WTC11 (cell line): ENCODE measurements around the gene ERC1.

Source experiments
- CREM ChIP-seq: sonication (generic); formaldehyde crosslinking; IDR thresholded peaks from 2 replicates; pipeline ENCODE4 v1.8.1; 2022; ENCODE audit warnings: mild to moderate bottlenecking, missing genetic modification reagents, moderate library complexity
- NFE2L1 ChIP-seq: sonication (generic); formaldehyde crosslinking; IDR thresholded peaks from 2 replicates; pipeline ENCODE4 v1.8.1; 2023; ENCODE audit warnings: missing genetic modification reagents
- NR3C1 ChIP-seq: sonication (generic); formaldehyde crosslinking; conservative IDR thresholded peaks from 2 replicates; pipeline ENCODE4 v1.8.1; 2023; ENCODE audit warnings: low read depth, mild to moderate bottlenecking, missing genetic modification reagents
- SP1 ChIP-seq: sonication (generic); formaldehyde crosslinking; conservative IDR thresholded peaks from 2 replicates; pipeline ENCODE4 v1.8.1; 2022; ENCODE audit warnings: missing genetic modification reagents
- TEAD4 ChIP-seq: sonication (generic); formaldehyde crosslinking; IDR thresholded peaks from 2 replicates; pipeline ENCODE4 v1.8.0; 2022; ENCODE audit warnings: mild to moderate bottlenecking, missing genetic modification reagents
- TF ChIP-seq, protein P1 (sequence below): sonication (generic); formaldehyde crosslinking; IDR thresholded peaks from 2 replicates; pipeline ENCODE4 v1.8.1; 2022; ENCODE audit warnings: missing genetic modification reagents, borderline replicate concordance
- TF ChIP-seq, protein P2 (sequence below): fragments of 200-600 bp; IDR thresholded peaks from 2 replicates; pipeline ENCODE4 v1.8.0; 2022; ENCODE audit warnings: antibody characterized with exemption
- TF ChIP-seq, protein P3 (sequence below): sonication (generic); formaldehyde crosslinking; IDR thresholded peaks from 2 replicates; pipeline ENCODE4 v1.8.1; 2023; ENCODE audit warnings: mild to moderate bottlenecking, missing genetic modification reagents
- TF ChIP-seq, protein P4 (sequence below): sonication (generic); formaldehyde crosslinking; conservative IDR thresholded peaks from 2 replicates; pipeline ENCODE4 v1.8.1; 2022; ENCODE audit warnings: mild to moderate bottlenecking, missing genetic modification reagents
- TF ChIP-seq, protein P5 (sequence below): sonication (generic); formaldehyde crosslinking; IDR thresholded peaks from 2 replicates; pipeline ENCODE4 v1.8.0; 2022; ENCODE audit warnings: mild to moderate bottlenecking, missing genetic modification reagents

DNA sequence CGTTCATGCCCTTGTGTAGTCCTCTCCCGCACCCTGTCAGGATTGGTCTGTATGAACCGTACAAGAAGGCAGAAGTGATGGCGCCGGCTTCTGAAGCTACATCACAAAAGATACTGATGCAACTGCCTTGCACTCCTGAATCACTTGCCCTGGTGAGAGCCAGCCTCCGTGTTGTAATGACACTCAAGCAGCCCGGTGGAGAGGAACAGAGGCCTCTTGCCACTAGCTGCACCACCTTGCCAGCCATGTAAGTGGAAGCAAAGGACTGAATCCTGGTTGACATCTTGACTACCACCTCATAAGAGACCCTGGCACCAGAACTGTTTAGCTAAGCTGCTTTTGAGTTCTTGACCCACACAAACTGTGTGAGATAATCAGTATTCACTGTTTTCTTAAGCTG is 266.0 kb downstream of the ERC1 start:
- TF ChIP-seq NR3C1 (CRISPR knock-in tag), result no peak
- TF ChIP-seq, protein P1, sequence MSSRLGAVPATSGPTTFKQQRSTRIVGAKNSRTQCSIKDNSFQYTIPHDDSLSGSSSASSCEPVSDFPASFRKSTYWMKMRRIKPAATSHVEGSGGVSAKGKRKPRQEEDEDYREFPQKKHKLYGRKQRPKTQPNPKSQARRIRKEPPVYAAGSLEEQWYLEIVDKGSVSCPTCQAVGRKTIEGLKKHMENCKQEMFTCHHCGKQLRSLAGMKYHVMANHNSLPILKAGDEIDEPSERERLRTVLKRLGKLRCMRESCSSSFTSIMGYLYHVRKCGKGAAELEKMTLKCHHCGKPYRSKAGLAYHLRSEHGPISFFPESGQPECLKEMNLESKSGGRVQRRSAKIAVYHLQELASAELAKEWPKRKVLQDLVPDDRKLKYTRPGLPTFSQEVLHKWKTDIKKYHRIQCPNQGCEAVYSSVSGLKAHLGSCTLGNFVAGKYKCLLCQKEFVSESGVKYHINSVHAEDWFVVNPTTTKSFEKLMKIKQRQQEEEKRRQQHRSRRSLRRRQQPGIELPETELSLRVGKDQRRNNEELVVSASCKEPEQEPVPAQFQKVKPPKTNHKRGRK (CRISPR knock-in tag), result no peak
- TF ChIP-seq, protein P2, sequence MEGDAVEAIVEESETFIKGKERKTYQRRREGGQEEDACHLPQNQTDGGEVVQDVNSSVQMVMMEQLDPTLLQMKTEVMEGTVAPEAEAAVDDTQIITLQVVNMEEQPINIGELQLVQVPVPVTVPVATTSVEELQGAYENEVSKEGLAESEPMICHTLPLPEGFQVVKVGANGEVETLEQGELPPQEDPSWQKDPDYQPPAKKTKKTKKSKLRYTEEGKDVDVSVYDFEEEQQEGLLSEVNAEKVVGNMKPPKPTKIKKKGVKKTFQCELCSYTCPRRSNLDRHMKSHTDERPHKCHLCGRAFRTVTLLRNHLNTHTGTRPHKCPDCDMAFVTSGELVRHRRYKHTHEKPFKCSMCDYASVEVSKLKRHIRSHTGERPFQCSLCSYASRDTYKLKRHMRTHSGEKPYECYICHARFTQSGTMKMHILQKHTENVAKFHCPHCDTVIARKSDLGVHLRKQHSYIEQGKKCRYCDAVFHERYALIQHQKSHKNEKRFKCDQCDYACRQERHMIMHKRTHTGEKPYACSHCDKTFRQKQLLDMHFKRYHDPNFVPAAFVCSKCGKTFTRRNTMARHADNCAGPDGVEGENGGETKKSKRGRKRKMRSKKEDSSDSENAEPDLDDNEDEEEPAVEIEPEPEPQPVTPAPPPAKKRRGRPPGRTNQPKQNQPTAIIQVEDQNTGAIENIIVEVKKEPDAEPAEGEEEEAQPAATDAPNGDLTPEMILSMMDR, result no peak
- TF ChIP-seq SP1 (CRISPR knock-in tag), result no peak
- TF ChIP-seq, protein P3, sequence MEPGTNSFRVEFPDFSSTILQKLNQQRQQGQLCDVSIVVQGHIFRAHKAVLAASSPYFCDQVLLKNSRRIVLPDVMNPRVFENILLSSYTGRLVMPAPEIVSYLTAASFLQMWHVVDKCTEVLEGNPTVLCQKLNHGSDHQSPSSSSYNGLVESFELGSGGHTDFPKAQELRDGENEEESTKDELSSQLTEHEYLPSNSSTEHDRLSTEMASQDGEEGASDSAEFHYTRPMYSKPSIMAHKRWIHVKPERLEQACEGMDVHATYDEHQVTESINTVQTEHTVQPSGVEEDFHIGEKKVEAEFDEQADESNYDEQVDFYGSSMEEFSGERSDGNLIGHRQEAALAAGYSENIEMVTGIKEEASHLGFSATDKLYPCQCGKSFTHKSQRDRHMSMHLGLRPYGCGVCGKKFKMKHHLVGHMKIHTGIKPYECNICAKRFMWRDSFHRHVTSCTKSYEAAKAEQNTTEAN, result no peak
- TF ChIP-seq, protein P4, sequence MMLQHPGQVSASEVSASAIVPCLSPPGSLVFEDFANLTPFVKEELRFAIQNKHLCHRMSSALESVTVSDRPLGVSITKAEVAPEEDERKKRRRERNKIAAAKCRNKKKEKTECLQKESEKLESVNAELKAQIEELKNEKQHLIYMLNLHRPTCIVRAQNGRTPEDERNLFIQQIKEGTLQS, result no peak
- no peak for TF ChIP-seq NFE2L1
- no peak for TF ChIP-seq CREM (CRISPR knock-in tag)
- TF ChIP-seq, protein P5, sequence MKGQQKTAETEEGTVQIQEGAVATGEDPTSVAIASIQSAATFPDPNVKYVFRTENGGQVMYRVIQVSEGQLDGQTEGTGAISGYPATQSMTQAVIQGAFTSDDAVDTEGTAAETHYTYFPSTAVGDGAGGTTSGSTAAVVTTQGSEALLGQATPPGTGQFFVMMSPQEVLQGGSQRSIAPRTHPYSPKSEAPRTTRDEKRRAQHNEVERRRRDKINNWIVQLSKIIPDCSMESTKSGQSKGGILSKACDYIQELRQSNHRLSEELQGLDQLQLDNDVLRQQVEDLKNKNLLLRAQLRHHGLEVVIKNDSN (CRISPR knock-in tag), result no peak
- no peak for TF ChIP-seq TEAD4
